Activated CD8-positive, alpha-beta T cell treated with anti-CD3 and anti-CD28 coated beads for 36 hours (primary cell): ENCODE measurements around the gene ORAI2. TPM values are rescaled to one million over a fixed set of nuclear protein-coding genes. Genes with fewer than 3 reads are reported as not detected.

Source experiments
- ATAC-seq: fragments of 200-7000 bp; cut with Tn5 transposase; one replicate; pipeline ENCODE4 v1.10.0; 2021; ENCODE audit warnings: mild to moderate bottlenecking, moderate library complexity
- CTCF ChIA-PET: fragments of 350-600 bp; sonication (Branson Sonifier 250); formaldehyde crosslinking; loops from one replicate; lab custom pipeline; 2021; ENCODE audit warnings: antibody characterized with exemption; lab: Charles Lee
- POLR2A ChIA-PET: fragments of 350-600 bp; sonication (Branson Sonifier 250); formaldehyde crosslinking; loops from one replicate; lab custom pipeline; 2021; ENCODE audit warnings: antibody characterized with exemption; lab: Charles Lee
- DNase-seq: peaks from one replicate; pipeline ENCODE4 v3.0.0-alpha.2; 2020
- H3K27ac Mint-ChIP-seq: one replicate; pipeline ENCODE4 v1.8.0; 2021; ENCODE audit warnings: mild to moderate bottlenecking, mixed read lengths
- H3K27me3 Mint-ChIP-seq: one replicate; pipeline ENCODE4 v1.8.0; 2021; ENCODE audit warnings: mixed read lengths
- H3K36me3 Mint-ChIP-seq: one replicate; pipeline ENCODE4 v1.8.0; 2021; ENCODE audit warnings: low read depth, mixed read lengths
- H3K4me1 Mint-ChIP-seq: one replicate; pipeline ENCODE4 v1.8.0; 2021; ENCODE audit warnings: low read depth, mixed read lengths
- H3K4me3 Mint-ChIP-seq: one replicate; pipeline ENCODE4 v1.8.0; 2021; ENCODE audit warnings: mild to moderate bottlenecking, moderate library complexity, mixed read lengths
- H3K9me3 Mint-ChIP-seq: one replicate; pipeline ENCODE4 v1.8.0; 2021; ENCODE audit warnings: mixed read lengths
- intact Hi-C: fragments of 100-400 bp; cut with micrococcal nuclease; formaldehyde crosslinking; loops from one replicate; pipeline ENCODE4 v1.10.0; 2022
- total RNA-seq, 2 experiments: library from RNA; stranded (reverse); gene quantifications; one replicate each; pipeline ENCODE4 v1.2.3, GENCODE V29; 2021
- TF ChIP-seq, protein P1 (sequence below): fragments of 200-600 bp; IDR thresholded peaks from one replicate; pipeline ENCODE4 v1.8.0; 2022; ENCODE audit warnings: antibody characterized with exemption, mild to moderate bottlenecking

The ORAI2 gene
- total RNA-seq, 2 experiments from 2014 or later, result 29.4 to 35.8 TPM

DNA sequence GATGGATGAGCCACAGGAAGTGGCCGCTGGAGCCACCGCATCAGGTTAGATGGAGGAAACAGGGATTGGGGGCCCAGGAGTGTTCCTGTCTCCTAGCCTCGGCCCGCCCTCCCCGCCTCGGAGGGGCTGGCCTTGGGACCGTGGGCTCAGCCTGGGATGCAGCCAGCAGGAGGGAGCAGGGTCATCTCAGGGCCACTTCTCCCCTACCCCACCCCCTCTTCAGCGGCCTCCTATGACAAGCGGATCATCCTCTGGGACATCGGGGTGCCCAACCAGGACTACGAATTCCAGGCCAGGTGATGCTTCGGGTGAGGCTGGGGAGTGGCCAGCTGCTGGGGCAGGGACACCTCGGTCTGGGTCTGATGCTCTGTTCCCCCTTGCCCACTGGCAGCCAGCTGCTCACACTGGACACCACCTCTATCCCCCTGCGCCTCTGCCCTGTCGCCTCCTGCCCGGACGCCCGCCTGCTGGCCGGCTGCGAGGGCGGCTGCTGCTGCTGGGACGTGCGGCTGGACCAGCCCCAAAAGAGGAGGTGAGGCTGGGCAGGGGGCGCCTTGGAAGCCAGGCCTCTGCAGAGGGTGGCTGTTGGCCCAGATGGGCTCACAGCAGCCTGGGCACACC lies 36.1 kb downstream of the ORAI2 start:
- H3K27me3 Mint-ChIP-seq, result no peaks in the 10 kb centered on the region
- no peak overlapping the region for H3K4me3 Mint-ChIP-seq
- ATAC-seq, result no peak
- POLR2A ChIA-PET, result no interaction called here
- peaks cover 14% of the 10 kb centered on the region for H3K4me1 Mint-ChIP-seq
- H3K36me3 Mint-ChIP-seq, result peaks cover 6% of the 10 kb centered on the region
- CTCF ChIA-PET, result no interaction called here
- TF ChIP-seq, protein P1, sequence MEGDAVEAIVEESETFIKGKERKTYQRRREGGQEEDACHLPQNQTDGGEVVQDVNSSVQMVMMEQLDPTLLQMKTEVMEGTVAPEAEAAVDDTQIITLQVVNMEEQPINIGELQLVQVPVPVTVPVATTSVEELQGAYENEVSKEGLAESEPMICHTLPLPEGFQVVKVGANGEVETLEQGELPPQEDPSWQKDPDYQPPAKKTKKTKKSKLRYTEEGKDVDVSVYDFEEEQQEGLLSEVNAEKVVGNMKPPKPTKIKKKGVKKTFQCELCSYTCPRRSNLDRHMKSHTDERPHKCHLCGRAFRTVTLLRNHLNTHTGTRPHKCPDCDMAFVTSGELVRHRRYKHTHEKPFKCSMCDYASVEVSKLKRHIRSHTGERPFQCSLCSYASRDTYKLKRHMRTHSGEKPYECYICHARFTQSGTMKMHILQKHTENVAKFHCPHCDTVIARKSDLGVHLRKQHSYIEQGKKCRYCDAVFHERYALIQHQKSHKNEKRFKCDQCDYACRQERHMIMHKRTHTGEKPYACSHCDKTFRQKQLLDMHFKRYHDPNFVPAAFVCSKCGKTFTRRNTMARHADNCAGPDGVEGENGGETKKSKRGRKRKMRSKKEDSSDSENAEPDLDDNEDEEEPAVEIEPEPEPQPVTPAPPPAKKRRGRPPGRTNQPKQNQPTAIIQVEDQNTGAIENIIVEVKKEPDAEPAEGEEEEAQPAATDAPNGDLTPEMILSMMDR, result no peak
- no peaks in the 10 kb centered on the region for H3K9me3 Mint-ChIP-seq
- H3K27ac Mint-ChIP-seq, result no peak overlapping the region
- no peak for DNase-seq
- intact Hi-C loops, result no loop called here

DNA sequence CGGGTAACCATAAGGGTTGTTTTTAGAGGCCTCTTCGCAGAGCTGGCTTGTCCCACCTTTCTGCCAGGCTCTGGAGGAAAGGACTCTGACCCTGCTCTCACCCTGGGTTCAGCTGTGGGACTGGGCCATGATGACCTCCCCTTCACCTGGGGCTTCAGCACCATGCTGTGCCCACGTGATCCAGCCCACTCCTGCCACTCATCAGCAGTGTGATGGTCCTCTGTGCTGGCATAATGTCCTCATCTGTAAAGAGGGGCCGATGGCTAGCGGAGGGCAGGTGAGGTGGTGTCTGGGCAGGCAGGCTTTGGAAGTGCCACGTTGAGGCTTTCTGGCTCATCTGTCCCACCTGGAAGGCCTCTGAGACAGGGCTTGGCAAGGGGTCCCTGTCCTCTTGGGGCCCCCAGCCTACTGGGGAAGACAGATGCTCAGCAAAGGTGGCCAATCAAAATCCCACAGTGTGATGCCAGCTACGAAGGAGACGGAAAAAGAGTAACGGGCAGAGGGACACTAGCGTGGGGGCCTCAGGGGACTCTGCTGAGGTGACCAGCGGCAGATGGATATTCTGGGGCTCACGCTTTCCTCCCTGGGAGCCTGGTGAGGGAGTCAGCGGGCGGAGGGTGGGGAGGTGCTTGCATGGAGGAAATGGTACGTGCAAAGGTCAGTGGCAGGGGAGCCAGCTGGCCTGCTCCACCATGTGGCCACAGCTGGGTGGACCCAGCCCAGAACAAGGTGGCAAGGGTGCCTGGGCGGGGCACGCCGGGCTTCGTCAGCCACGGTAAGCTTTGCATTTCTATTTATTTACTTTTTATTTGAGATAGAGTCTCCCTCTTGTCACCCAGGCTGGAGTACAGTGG lies 36.8 kb downstream of the ORAI2 start:
- ATAC-seq (no peak), DNase-seq (no peak)
- H3K9me3 Mint-ChIP-seq, result no peaks in the 10 kb centered on the region
- peaks cover 14% of the 10 kb centered on the region for H3K4me1 Mint-ChIP-seq
- H3K27me3 Mint-ChIP-seq, result no peaks in the 10 kb centered on the region
- H3K4me3 Mint-ChIP-seq, result no peak overlapping the region
- TF ChIP-seq, protein P1, result no peak
- H3K27ac Mint-ChIP-seq, result no peak overlapping the region
- H3K36me3 Mint-ChIP-seq, result peaks cover 6% of the 10 kb centered on the region
- intact Hi-C loops, result no loop called here
- ChIA-PET CTCF (no interaction called here), POLR2A (interaction anchor here (1.9 kb wide), 1 partner anchor 36 kb away, joined by 5 read pairs; the partner anchor contains the start of gene ORAI2)

DNA sequence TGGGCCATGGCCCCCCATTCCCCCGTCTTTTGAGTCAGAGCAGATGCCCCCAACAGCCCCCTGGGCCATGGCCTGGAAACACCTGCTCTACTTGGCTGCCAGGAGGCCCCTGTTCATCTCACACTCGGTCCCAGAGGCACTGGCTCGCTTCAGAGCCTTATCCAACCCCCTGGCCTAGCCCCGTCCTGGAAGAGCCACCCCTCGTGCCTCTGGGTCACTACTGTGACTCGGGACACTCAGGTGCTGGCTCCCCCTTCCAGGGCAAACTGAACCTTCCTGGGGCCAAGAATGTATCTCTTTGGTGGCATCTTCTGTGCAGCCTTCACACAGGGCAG lies 38.4 kb downstream of the ORAI2 start:
- Mint-ChIP-seq H3K4me3 (no peak overlapping the region), H3K9me3 (no peaks in the 10 kb centered on the region), H3K36me3 (peaks cover 6% of the 10 kb centered on the region), H3K4me1 (peaks cover 2% of the 10 kb centered on the region), H3K27me3 (no peaks in the 10 kb centered on the region), H3K27ac (no peak overlapping the region)
- no peak for ATAC-seq
- ChIA-PET CTCF (interaction anchor here (2.5 kb wide), 1 partner anchor 59 kb away, joined by 6 read pairs; no protein-coding TSS in a partner anchor), POLR2A (interaction anchor here (1.9 kb wide), 1 partner anchor 38 kb away, joined by 5 read pairs; the partner anchor contains the start of gene ORAI2)
- TF ChIP-seq, protein P1, result no peak
- no peak for DNase-seq
- intact Hi-C loops, result no loop called here

DNA sequence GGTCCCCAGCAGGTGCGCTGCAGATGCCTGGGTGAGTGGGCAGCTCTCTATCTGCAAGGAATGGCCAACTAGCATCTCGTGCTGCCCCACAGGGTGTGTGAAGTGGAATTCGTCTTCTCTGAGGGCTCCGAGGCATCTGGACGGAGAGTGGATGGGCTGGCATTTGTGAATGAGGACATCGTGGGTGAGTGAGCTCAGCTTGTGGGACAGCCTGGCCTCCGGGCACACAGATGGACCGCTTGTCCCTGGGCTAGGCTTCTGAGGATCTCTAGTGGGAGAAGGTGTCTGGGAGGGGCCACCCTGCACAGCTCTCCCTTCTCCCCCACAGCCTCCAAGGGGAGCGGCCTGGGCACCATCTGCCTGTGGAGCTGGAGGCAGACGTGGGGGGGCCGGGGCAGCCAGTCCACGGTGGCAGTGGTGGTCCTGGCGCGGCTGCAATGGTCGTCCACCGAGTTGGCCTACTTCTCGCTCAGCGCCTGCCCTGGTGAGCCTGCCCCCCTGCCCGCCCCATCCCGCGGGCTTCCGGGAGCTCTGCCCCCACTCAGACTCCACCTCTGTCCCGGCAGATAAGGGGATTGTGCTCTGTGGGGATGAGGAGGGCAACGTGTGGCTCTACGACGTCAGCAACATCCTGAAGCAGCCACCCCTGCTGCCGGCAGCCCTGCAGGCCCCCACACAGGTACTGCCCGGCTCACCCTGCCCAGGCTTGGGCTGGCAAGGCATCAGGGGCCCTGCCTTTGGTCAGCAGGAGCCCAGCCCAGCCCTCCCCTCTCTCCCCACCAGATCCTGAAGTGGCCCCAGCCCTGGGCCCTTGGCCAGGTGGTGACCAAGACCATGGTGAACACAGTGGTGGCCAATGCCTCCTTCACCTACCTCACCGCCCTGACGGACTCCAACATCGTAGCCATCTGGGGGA lies 39.0 kb downstream of the ORAI2 start:
- ChIA-PET CTCF (interaction anchor here (2.5 kb wide), 1 partner anchor 60 kb away, joined by 6 read pairs; no protein-coding TSS in a partner anchor), POLR2A (interaction anchor here (1.9 kb wide), 1 partner anchor 39 kb away, joined by 5 read pairs; the partner anchor contains the start of gene ORAI2)
- Mint-ChIP-seq H3K36me3 (peaks cover 4% of the 10 kb centered on the region), H3K27me3 (no peaks in the 10 kb centered on the region), H3K4me3 (no peak overlapping the region), H3K4me1 (no peaks in the 10 kb centered on the region), H3K27ac (no peak overlapping the region), H3K9me3 (no peaks in the 10 kb centered on the region)
- no peak for ATAC-seq
- TF ChIP-seq, protein P1, result no peak
- intact Hi-C loops, result no loop called here
- DNase-seq, result no peak
